IPS-18c (cell line): ENCODE measurements around the gene TMEM130.

Experiments
- H3K4me3 ChIP-seq: 2 replicates; pipeline ENCODE4 v1.7.0; 2013; ENCODE audit warnings: low read depth, mild to moderate bottlenecking, low read length, moderate library complexity; ENCODE audit not compliant: insufficient read depth
- H3K9me3 ChIP-seq: one replicate; pipeline ENCODE4 v1.6.1; 2013; ENCODE audit warnings: mild to moderate bottlenecking, low read length, moderate library complexity; ENCODE audit not compliant: control insufficient read depth, insufficient read depth

The TMEM130 gene

GRCh38 chr7:98800996-98801395, 68.8 kb downstream of the TMEM130 start:
- H3K9me3 ChIP-seq, result no peaks in the 10 kb centered on the region
- no peak overlapping the region for H3K4me3 ChIP-seq

GRCh38 chr7:98797150-98797549, 72.7 kb downstream of the TMEM130 start:
- no peaks in the 10 kb centered on the region for H3K9me3 ChIP-seq
- no peak overlapping the region for H3K4me3 ChIP-seq
